GM12878 (cell line): ENCODE results near the gene EEF1A2. TPM values are rescaled to one million over a fixed set of nuclear protein-coding genes. Genes with fewer than 3 reads are reported as not detected.

Experiments used
- ATAC-seq: fragments of 200-7000 bp; cut with Tn5 transposase; 3 replicates; pipeline ENCODE4 v1.9.1; 2020; ENCODE audit warnings: mild to moderate bottlenecking, moderate library complexity
- BruUV-seq: library from RNA; stranded (reverse); fragments of 400-500 nt; replicated peaks from 2 replicates; lab custom pipeline; 2021; lab: Mats Ljungman, UMichigan
- CTCF ChIA-PET: fragments of 300-600 bp; sonication (Branson Sonifier 250); formaldehyde crosslinking; extraction: SDS; loops from one replicate; lab custom pipeline; 2021; ENCODE audit warnings: inconsistent platforms; lab: Yijun Ruan, JAX
- POLR2A ChIA-PET: fragments of 350-600 bp; formaldehyde crosslinking; extraction: SDS; loops from one replicate; lab custom pipeline; 2021; ENCODE audit warnings: inconsistent platforms; lab: Charles Lee
- RAD21 ChIA-PET: fragments of 300-600 bp; sonication (Branson Sonifier 250); formaldehyde crosslinking; loops from one replicate; lab custom pipeline; 2023; ENCODE audit warnings: antibody characterized with exemption; ENCODE audit not compliant: unreplicated experiment; lab: Charles Lee
- SMC1A ChIA-PET: fragments of 300-600 bp; sonication (Branson Sonifier 250); formaldehyde crosslinking; loops from one replicate; lab custom pipeline; 2023; ENCODE audit not compliant: unreplicated experiment, uncharacterized antibody; lab: Charles Lee
- DNase-seq: peaks from one replicate; pipeline ENCODE4 v3.0.0-alpha.2; 2011; ENCODE audit warnings: low read depth, low spot score
- FAIRE-seq: peaks from 3 replicates; lab custom pipeline; 2011; peaks lifted over from hg19 to GRCh38; lab: Jason Lieb, UNC
- H2AFZ ChIP-seq: 2 replicates; pipeline ENCODE4 v1.6.0; 2011; ENCODE audit warnings: low read depth, low read length, control low read depth; ENCODE audit not compliant: control insufficient read depth
- H3K27ac ChIP-seq: 2 replicates; pipeline ENCODE4 v1.5.1; 2011; ENCODE audit warnings: control low read depth; ENCODE audit not compliant: control insufficient read depth, insufficient read depth
- H3K27me3 ChIP-seq, 2 experiments: replicated peaks in 1 of 2; 2 replicates each; pipeline versions ENCODE4 v1.6.0 to v1.6.1; 2011; ENCODE audit warnings: low read length in 1 of 2; ENCODE audit not compliant: control insufficient read depth in 2 of 2, insufficient read depth in 2 of 2
- H3K36me3 ChIP-seq, 2 experiments: 2 replicates each; pipeline ENCODE4 v1.5.1; 2011; ENCODE audit warnings: low read length in 1 of 2; ENCODE audit not compliant: control insufficient read depth in 2 of 2, insufficient read depth in 2 of 2
- H3K4me1 ChIP-seq: 2 replicates; pipeline ENCODE4 v1.6.1; 2011; ENCODE audit warnings: mild to moderate bottlenecking, low read length, moderate library complexity, mixed read lengths; ENCODE audit not compliant: control insufficient read depth, insufficient read depth
- H3K4me2 ChIP-seq: 2 replicates; pipeline ENCODE4 v1.6.0; 2011; ENCODE audit warnings: control low read depth; ENCODE audit not compliant: control insufficient read depth, insufficient read depth
- H3K4me3 ChIP-seq: fragments of 200-600 bp; sonication (generic); 2 replicates; pipeline ENCODE4 v1.5.1; 2016
- H3K79me2 ChIP-seq: 2 replicates; pipeline ENCODE4 v1.6.0; 2011; ENCODE audit warnings: low read length; ENCODE audit not compliant: control insufficient read depth, insufficient read depth
- H3K9ac ChIP-seq: 2 replicates; pipeline ENCODE4 v1.8.0; 2011; ENCODE audit warnings: low read length, control low read depth, mixed read lengths; ENCODE audit not compliant: control insufficient read depth, insufficient read depth
- H3K9me3 ChIP-seq: replicated peaks from 3 replicates; pipeline ENCODE4 v1.5.1; 2011; ENCODE audit warnings: mild to moderate bottlenecking, low read length; ENCODE audit not compliant: control insufficient read depth, insufficient read depth
- H4K20me1 ChIP-seq: 2 replicates; pipeline ENCODE4 v1.6.0; 2011; ENCODE audit not compliant: control insufficient read depth, insufficient read depth
- ASH2L ChIP-seq: fragments of 300-600, 200-600 bp; sonication (generic); IDR thresholded peaks from 2 replicates; pipeline ENCODE4 v1.6.1; 2017; ENCODE audit warnings: low read depth, mild to moderate bottlenecking, borderline replicate concordance
- BHLHE40 ChIP-seq, 2 experiments: fragments of 450-650 bp in 1 of 2; IDR thresholded peaks; 2 replicates each; pipeline ENCODE4 v1.6.1; 2011 to 2017; ENCODE audit warnings: low read depth in 2 of 2, borderline replicate concordance in 1 of 2, improper control_type of control experiment in 1 of 2, low read length in 1 of 2, mild to moderate bottlenecking in 1 of 2
- CREM ChIP-seq: IDR thresholded peaks from 2 replicates; pipeline ENCODE4 v1.6.1; 2014; ENCODE audit warnings: antibody characterized with exemption, low read depth
- ETV6 ChIP-seq, 2 experiments: fragments of 450-650 bp in 1 of 2; IDR thresholded peaks in 1 of 2; conservative IDR thresholded peaks in 1 of 2; 2 replicates each; pipeline ENCODE4 v1.6.1; 2014; ENCODE audit warnings: antibody characterized with exemption in 1 of 2, borderline replicate concordance in 1 of 2, low read depth in 1 of 2, mild to moderate bottlenecking in 1 of 2, moderate library complexity in 1 of 2
- HDAC6 ChIP-seq: fragments of 200-600 bp; sonication (generic); IDR thresholded peaks from one replicate; pipeline ENCODE4 v1.8.0; 2017; ENCODE audit warnings: antibody characterized with exemption; ENCODE audit not compliant: unreplicated experiment
- IKZF1 ChIP-seq: fragments of 450-650 bp; conservative IDR thresholded peaks from 2 replicates; pipeline ENCODE4 v1.6.1; 2017; ENCODE audit warnings: antibody characterized with exemption, mild to moderate bottlenecking
- IRF4 ChIP-seq: IDR thresholded peaks from 2 replicates; pipeline ENCODE4 v1.6.1; 2011; ENCODE audit warnings: low read depth, low read length
- IRF5 ChIP-seq: fragments of 450-650 bp; IDR thresholded peaks from 2 replicates; pipeline ENCODE4 v1.6.1; 2017; ENCODE audit warnings: borderline replicate concordance
- KLF5 ChIP-seq: fragments of 450-650 bp; IDR thresholded peaks from 2 replicates; pipeline ENCODE4 v1.6.1; 2014; ENCODE audit warnings: mild to moderate bottlenecking; ENCODE audit not compliant: partially characterized antibody
- MAX ChIP-seq: IDR thresholded peaks from 2 replicates; pipeline ENCODE4 v1.6.1; 2012; ENCODE audit warnings: low read depth, low read length, improper control_type of control experiment
- MLLT1 ChIP-seq: fragments of 450-650 bp; IDR thresholded peaks from 2 replicates; pipeline ENCODE4 v1.6.1; 2016; ENCODE audit warnings: mild to moderate bottlenecking
- MTA2 ChIP-seq: fragments of 450-650 bp; IDR thresholded peaks from 2 replicates; pipeline ENCODE4 v1.6.1; 2016; ENCODE audit warnings: low read depth, mild to moderate bottlenecking, moderate library complexity
- NFYA ChIP-seq: IDR thresholded peaks from 2 replicates; pipeline ENCODE4 v1.6.1; 2011; ENCODE audit warnings: low read depth, mild to moderate bottlenecking, low read length, improper control_type of control experiment, borderline replicate concordance
- NRF1 ChIP-seq: conservative IDR thresholded peaks from 2 replicates; pipeline ENCODE4 v1.6.1; 2011; ENCODE audit warnings: mild to moderate bottlenecking, low read depth, low read length, improper control_type of control experiment
- RELA ChIP-seq: fragments of 450-650 bp; IDR thresholded peaks from 2 replicates; pipeline ENCODE4 v1.8.0; 2014; ENCODE audit warnings: borderline replicate concordance; ENCODE audit not compliant: partially characterized antibody
- SIX5 ChIP-seq: IDR thresholded peaks from 2 replicates; pipeline ENCODE4 v1.6.1; 2011; ENCODE audit warnings: mild to moderate bottlenecking, low read depth, low read length, moderate library complexity; ENCODE audit not compliant: severe bottlenecking
- SMARCA5 ChIP-seq: fragments of 450-650 bp; IDR thresholded peaks from 2 replicates; pipeline ENCODE4 v1.6.1; 2017; ENCODE audit warnings: mild to moderate bottlenecking
- SREBF1 ChIP-seq: IDR thresholded peaks from 2 replicates; pipeline ENCODE4 v1.6.1; 2012; ENCODE audit warnings: mild to moderate bottlenecking, low read length
- YY1 ChIP-seq: IDR thresholded peaks from 2 replicates; pipeline ENCODE4 v1.6.1; 2011; ENCODE audit warnings: low read depth, mild to moderate bottlenecking, low read length
- ZBTB33 ChIP-seq: fragments of 450-650 bp; IDR thresholded peaks from 2 replicates; pipeline ENCODE4 v1.6.1; 2017; ENCODE audit warnings: mild to moderate bottlenecking
- WGBS: methylation state at CpG from one replicate; pipeline ENCODE4 v1.1.6; 2016; ENCODE audit warnings: low lambda C conversion rate; ENCODE audit not compliant: insufficient replicate concordance, insufficient coverage; ENCODE audit errors: missing lambda C conversion rate; 5-methylcytosine and 5-hydroxymethylcytosine counted together
- in situ Hi-C: fragments of 300-500 bp; cut with MboI; formaldehyde crosslinking; loops from 9 replicates; pipeline ENCODE4 v1.14.3; 2018; ENCODE audit warnings: mixed read lengths
- intact Hi-C: fragments of 100-400 bp; cut with micrococcal nuclease; formaldehyde crosslinking; loops from one replicate; pipeline ENCODE4 v1.14.2; 2022; ENCODE audit not compliant: unreplicated experiment
- polyA plus RNA-seq, 11 experiments: library from polyadenylated mRNA; depleted of rRNA in 4 of 11; unstranded in 6 of 11; stranded (reverse) in 5 of 11; fragments of >200 nt; fragmentation: Nextera tagmentation in 4 of 11; fragmentation: Illumina TruSeq in 1 of 11; extraction: Ambion mirVana in 4 of 11; extraction: Trizol in 1 of 11; gene quantifications; 1 replicate in 1 of 11; 2 replicates in 10 of 11; pipeline versions ENCODE4 v1.2.1 to v1.2.3, GENCODE V29; 2011 to 2016; ENCODE audit warnings: inconsistent platforms in 2 of 11, missing spikeins in 2 of 11, low read depth in 1 of 11
- total RNA-seq, 4 experiments: library from RNA; depleted of rRNA in 3 of 4; stranded (reverse); fragments of >200 nt in 3 of 4; fragmentation: Illumina TruSeq in 1 of 4; extraction: Trizol in 1 of 4; gene quantifications; 2 replicates each; pipeline versions ENCODE4 v1.2.1 to v1.2.3, GENCODE V29; 2013 to 2021

EEF1A2 gene
- total and polyA plus RNA-seq, 10 of the 15 experiments (the other 5 are each of a cell fraction or from before 2014, with no cell fraction given), result 0.56 TPM; not detected in 9

- Histone ChIP-seq H3K9ac (peak within 1 kb of the TSS; percentile 80), H3K27ac (peak within 1 kb of the TSS; percentile 58), H3K36me3 (peaks cover 0 to 2% of the 10 kb centered on the region in 2 experiments; a peak in 1 of 4 replicates), H3K27me3 (no peaks in the 10 kb centered on the region), H3K4me2 (peak within 1 kb of the TSS; percentile 99), H3K79me2 (peaks cover 8% of the 10 kb centered on the region), H4K20me1 (no peaks in the 10 kb centered on the region), H3K4me1 (peaks cover 4% of the 10 kb centered on the region), H3K4me3 (peak within 1 kb of the TSS; percentile 86), H2AFZ (peak within 1 kb of the TSS; percentile 79), H3K9me3 (peaks cover 4% of the 10 kb centered on the region; the same call in 2 of the 3 replicates)
- SMC1A ChIA-PET, result interaction anchor here (1.2 kb wide), 1 partner anchor 79 kb away, joined by 7 read pairs; no protein-coding TSS in a partner anchor
- WGBS, result 3% methylated on average over 35 of the region's 64 CpGs
- intact Hi-C loops, result no loop called here
- in situ Hi-C loops, result no loop called here
- ATAC-seq, result peak; percentile 90
- RAD21 ChIA-PET, result interaction anchor here (0.6 to 2.4 kb wide), 3 partner anchors 8 to 121 kb away, joined by 5 to 20 read pairs (median 6); partner anchors contain the start of gene PTK6
- no peak for FAIRE-seq
- no TSS peak for BruUV-seq
- POLR2A ChIA-PET, result interaction anchor here (1.2 to 3.8 kb wide), 5 partner anchors 9 to 121 kb away, joined by 3 to 33 read pairs (median 6); partner anchors contain the start of gene PTK6
- CTCF ChIA-PET, result interaction anchor here (1.1 to 2.1 kb wide), 2 partner anchors 17 to 79 kb away, joined by 5 to 6 read pairs; no protein-coding TSS in a partner anchor
- no peak for DNase-seq
- TF ChIP-seq SREBF1 (no peak), ASH2L (no peak), ETV6 (conservative IDR thresholded peaks at IDR 0.05 in 1 of 2, IDR thresholded peaks at IDR 0.05 in 1 of 2; ENCODE audit: borderline replicate concordance in 1 of 2, low read depth in 1 of 2) (no peak), IRF5 (no peak), SIX5 (no peak), HDAC6 (no peak), SMARCA5 (no peak), IKZF1 (peak; percentile 10; the same call in 1 of the 2 replicates), NRF1 (peak; percentile 65), KLF5 (no peak), CREM (0 out of 2 replicates have a peak, but pooled peaks have one; percentile 16), NFYA (no peak), MTA2 (no peak), YY1 (no peak; the same call in 1 of the 2 replicates), MAX (0 out of 2 replicates have a peak, but pooled peaks have one; percentile 23), ZBTB33 (no peak), IRF4 (no peak), RELA (no peak), BHLHE40 (IDR thresholded peaks at IDR 0.05; ENCODE audit: borderline replicate concordance in 1 of 2, low read depth in 2 of 2, low read length in 1 of 2) (peak; percentile 18 to 68; a peak in 2 of 4 replicates), MLLT1 (no peak)
These were observed 21.6 kb upstream of the EEF1A2 start, which contains the start of gene PPDPF for GRCh38 chr20:63520504-63520933. Gene PPDPF, plus strand, starts transcription at chr20:63520765. Its CDS starts 544 bp downstream, at chr20:63521309.
